Ovary (tissue), 3 donors: Measurements from ENCODE around the gene KDM8.

ENCODE experiments used
- POLR2A ChIP-seq: fragments of 450-650 bp; IDR thresholded peaks from one replicate; pipeline ENCODE4 v1.6.1; 2017; ENCODE audit warnings: antibody characterized with exemption, mild to moderate bottlenecking, moderate library complexity
- TF ChIP-seq, protein P1 (sequence below), 3 donors: fragments of 450-650 bp in 2 of 3; fragments of 200-600 bp in 1 of 3; IDR thresholded peaks; one replicate each; pipeline versions ENCODE4 v1.5.1 to v1.8.0; 2016 to 2022; ENCODE audit warnings: antibody characterized with exemption in 3 of 3, mild to moderate bottlenecking in 1 of 3
- donor health status: DM: no; HTN: no; CAD: no.

- TF ChIP-seq POLR2A: no peak
- TF ChIP-seq, protein P1, sequence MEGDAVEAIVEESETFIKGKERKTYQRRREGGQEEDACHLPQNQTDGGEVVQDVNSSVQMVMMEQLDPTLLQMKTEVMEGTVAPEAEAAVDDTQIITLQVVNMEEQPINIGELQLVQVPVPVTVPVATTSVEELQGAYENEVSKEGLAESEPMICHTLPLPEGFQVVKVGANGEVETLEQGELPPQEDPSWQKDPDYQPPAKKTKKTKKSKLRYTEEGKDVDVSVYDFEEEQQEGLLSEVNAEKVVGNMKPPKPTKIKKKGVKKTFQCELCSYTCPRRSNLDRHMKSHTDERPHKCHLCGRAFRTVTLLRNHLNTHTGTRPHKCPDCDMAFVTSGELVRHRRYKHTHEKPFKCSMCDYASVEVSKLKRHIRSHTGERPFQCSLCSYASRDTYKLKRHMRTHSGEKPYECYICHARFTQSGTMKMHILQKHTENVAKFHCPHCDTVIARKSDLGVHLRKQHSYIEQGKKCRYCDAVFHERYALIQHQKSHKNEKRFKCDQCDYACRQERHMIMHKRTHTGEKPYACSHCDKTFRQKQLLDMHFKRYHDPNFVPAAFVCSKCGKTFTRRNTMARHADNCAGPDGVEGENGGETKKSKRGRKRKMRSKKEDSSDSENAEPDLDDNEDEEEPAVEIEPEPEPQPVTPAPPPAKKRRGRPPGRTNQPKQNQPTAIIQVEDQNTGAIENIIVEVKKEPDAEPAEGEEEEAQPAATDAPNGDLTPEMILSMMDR (IDR thresholded peaks at IDR 0.05): no peak
Measured at GRCh38 chr16:27256861-27257260, 53.5 kb downstream of the KDM8 start.
